DND-41 (cell line): Measurements from ENCODE around the gene PRSS33.

Experiments
- ATAC-seq: fragments of 200-7000 bp; cut with Tn5 transposase; 3 replicates; pipeline ENCODE4 v1.9.1; 2021; ENCODE audit warnings: low read depth; ENCODE audit not compliant: insufficient read depth
- DNase-seq: peaks from one replicate; pipeline ENCODE4 v3.0.0-alpha.2; 2020
- H2AFZ ChIP-seq: 2 replicates; pipeline ENCODE4 v1.6.0; 2012; ENCODE audit warnings: low read depth, low read length
- H3K27ac ChIP-seq: 2 replicates; pipeline ENCODE4 v1.5.1; 2012; ENCODE audit warnings: low read length, inconsistent platforms
- H3K27me3 ChIP-seq: fragments of 200-600 bp; sonication (generic); 2 replicates; pipeline ENCODE4 v1.6.0; 2012; ENCODE audit warnings: low read length, mild to moderate bottlenecking, inconsistent platforms; ENCODE audit not compliant: insufficient read depth, poor library complexity
- H3K36me3 ChIP-seq: 2 replicates; pipeline ENCODE4 v1.5.1; 2012; ENCODE audit warnings: low read length, inconsistent platforms; ENCODE audit not compliant: insufficient read depth
- H3K4me1 ChIP-seq: 2 replicates; pipeline ENCODE4 v1.5.1; 2012; ENCODE audit warnings: mild to moderate bottlenecking, low read length; ENCODE audit not compliant: insufficient read depth
- H3K4me2 ChIP-seq: 2 replicates; pipeline ENCODE4 v1.6.0; 2012; ENCODE audit warnings: mild to moderate bottlenecking, moderate library complexity, low read length, inconsistent platforms; ENCODE audit not compliant: insufficient read depth
- H3K4me3 ChIP-seq, 2 experiments: fragments of 200-600 bp in 1 of 2; shearing (Covaris generic) in 1 of 2; 2 replicates each; pipeline ENCODE4 v1.5.1; 2012 to 2016; ENCODE audit warnings: inconsistent platforms in 2 of 2, low read length in 2 of 2, mild to moderate bottlenecking in 2 of 2, low read depth in 1 of 2, moderate library complexity in 1 of 2
- H3K79me2 ChIP-seq: 2 replicates; pipeline ENCODE4 v1.6.0; 2012; ENCODE audit warnings: low read length, inconsistent platforms; ENCODE audit not compliant: insufficient read depth
- H3K9ac ChIP-seq: 2 replicates; pipeline ENCODE4 v1.6.0; 2012; ENCODE audit warnings: low read depth, mild to moderate bottlenecking, inconsistent platforms, low read length, moderate library complexity
- H3K9me3 ChIP-seq: 2 replicates; pipeline ENCODE4 v1.5.1; 2012; ENCODE audit warnings: low read length, moderate library complexity, mild to moderate bottlenecking, inconsistent platforms; ENCODE audit not compliant: insufficient read depth, severe bottlenecking
- H4K20me1 ChIP-seq: 2 replicates; pipeline ENCODE4 v1.6.0; 2012; ENCODE audit warnings: low read length; ENCODE audit not compliant: insufficient read depth
- CTCF ChIP-seq: IDR thresholded peaks from 2 replicates; pipeline ENCODE4 v1.5.1; 2012; ENCODE audit warnings: borderline replicate concordance, low read length, moderate library complexity, mild to moderate bottlenecking; ENCODE audit not compliant: poor library complexity, severe bottlenecking; ENCODE audit errors: extremely low read depth
- EZH2 ChIP-seq: IDR thresholded peaks from 3 replicates; pipeline ENCODE4 v1.6.1; 2012; ENCODE audit warnings: borderline replicate concordance, low read depth, mild to moderate bottlenecking, moderate library complexity, low read length, inconsistent platforms; ENCODE audit not compliant: severe bottlenecking

Gene PRSS33

GRCh38 chr16:2825906-2826305, 38.5 kb upstream of the PRSS33 start:
- no peak overlapping the region for H3K4me3 ChIP-seq
- no peaks in the 10 kb centered on the region for H3K79me2 ChIP-seq
- no peaks in the 10 kb centered on the region for H3K4me1 ChIP-seq
- ATAC-seq (no peak), DNase-seq (no peak)
- H4K20me1 ChIP-seq: no peaks in the 10 kb centered on the region; the same call in 1 of the 2 replicates
- no peaks in the 10 kb centered on the region for H3K9me3 ChIP-seq
- H3K4me2 ChIP-seq: no peak overlapping the region
- no peaks in the 10 kb centered on the region for H3K36me3 ChIP-seq
- no peak for TF ChIP-seq EZH2
- TF ChIP-seq CTCF: no peak
- peaks cover 2% of the 10 kb centered on the region for H3K27me3 ChIP-seq
- H3K27ac ChIP-seq: no peak overlapping the region
- no peak overlapping the region for H3K9ac ChIP-seq
- no peak overlapping the region for H2AFZ ChIP-seq

- Histone ChIP-seq H3K27ac (no peak overlapping the region), H3K36me3 (no peaks in the 10 kb centered on the region), H3K4me1 (no peaks in the 10 kb centered on the region), H3K9ac (no peak overlapping the region), H3K4me3 (no peak overlapping the region), H4K20me1 (no peaks in the 10 kb centered on the region; the same call in 1 of the 2 replicates), H2AFZ (no peak overlapping the region), H3K4me2 (no peak overlapping the region), H3K9me3 (no peaks in the 10 kb centered on the region), H3K27me3 (peaks cover 2% of the 10 kb centered on the region), H3K79me2 (no peaks in the 10 kb centered on the region)
- ATAC-seq: no peak
- DNase-seq: no peak
- TF ChIP-seq EZH2 (no peak), CTCF (no peak)
These were observed 37.8 kb upstream of the PRSS33 start for GRCh38 chr16:2825049-2825742.

- H3K27ac ChIP-seq: no peak overlapping the region
- peaks cover 2% of the 10 kb centered on the region for H3K27me3 ChIP-seq
- H3K36me3 ChIP-seq: no peaks in the 10 kb centered on the region
- no peaks in the 10 kb centered on the region for H3K79me2 ChIP-seq
- TF ChIP-seq CTCF (no peak), EZH2 (no peak)
- no peaks in the 10 kb centered on the region; the same call in 1 of the 2 replicates for H4K20me1 ChIP-seq
- H3K4me3 ChIP-seq: no peak overlapping the region
- H2AFZ ChIP-seq: no peak overlapping the region
- no peaks in the 10 kb centered on the region for H3K9me3 ChIP-seq
- ATAC-seq (no peak), DNase-seq (no peak)
- H3K4me1 ChIP-seq: no peaks in the 10 kb centered on the region
- no peak overlapping the region for H3K9ac ChIP-seq
- H3K4me2 ChIP-seq: no peak overlapping the region
These were observed 37.3 kb upstream of the PRSS33 start for GRCh38 chr16:2824626-2825025.

- Histone ChIP-seq H3K4me1 (no peaks in the 10 kb centered on the region), H3K4me2 (no peak overlapping the region), H3K36me3 (no peaks in the 10 kb centered on the region), H3K4me3 (no peak overlapping the region), H3K27me3 (peaks cover 2% of the 10 kb centered on the region), H2AFZ (no peak overlapping the region), H3K9me3 (no peaks in the 10 kb centered on the region), H4K20me1 (no peaks in the 10 kb centered on the region; the same call in 1 of the 2 replicates), H3K27ac (no peak overlapping the region), H3K79me2 (no peaks in the 10 kb centered on the region), H3K9ac (no peak overlapping the region)
- ATAC-seq (no peak), DNase-seq (no peak)
- no peak for TF ChIP-seq CTCF
- no peak for TF ChIP-seq EZH2
These were observed 35.1 kb upstream of the PRSS33 start for GRCh38 chr16:2822496-2822895.
